ENCODE results near the gene HSD17B8.

HSD17B8 gene

DNA sequence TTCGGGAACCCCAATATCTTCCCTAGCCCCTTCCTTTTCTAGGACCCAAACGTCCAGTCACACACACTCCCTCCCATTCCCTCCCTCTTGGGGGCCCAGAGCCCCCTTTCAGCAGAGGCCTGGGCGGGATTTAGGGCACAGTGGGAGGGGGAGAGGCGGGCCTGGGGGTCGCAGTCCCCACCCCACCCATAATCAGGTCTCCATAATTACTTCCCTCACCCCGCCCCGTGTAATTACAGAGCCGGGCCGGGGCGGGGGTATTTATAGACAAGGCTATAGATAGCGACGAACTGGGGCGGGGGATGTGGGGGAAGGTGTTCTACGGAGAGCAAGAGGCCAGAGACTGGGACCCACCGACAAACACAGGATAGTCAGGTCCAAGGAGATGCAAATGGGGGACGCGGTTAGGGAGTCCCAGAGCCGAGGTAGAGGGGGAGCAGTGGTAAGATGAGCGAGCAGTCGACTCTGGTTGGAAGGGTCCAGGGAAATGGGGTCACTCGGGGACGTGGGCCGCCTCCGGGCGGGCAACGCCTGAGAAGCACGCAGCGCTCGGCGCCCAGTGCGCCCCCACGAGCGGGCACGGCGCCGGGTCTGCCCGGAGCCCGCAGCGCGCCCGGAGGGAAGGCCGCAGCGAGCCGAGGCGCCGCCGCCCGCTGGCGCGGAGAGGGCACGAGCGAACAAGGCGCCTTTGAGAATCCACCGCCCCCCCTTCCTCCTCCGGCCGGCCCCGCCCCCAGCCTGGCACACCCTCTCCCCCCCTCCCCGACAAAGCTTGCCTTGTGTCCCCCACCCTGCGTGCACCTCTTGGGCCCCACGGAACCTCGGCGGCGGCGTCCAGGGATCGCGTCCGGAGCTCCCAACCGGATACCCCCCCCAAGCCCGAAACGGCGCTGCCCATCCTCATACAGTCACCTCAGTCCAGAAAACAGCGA lies 11.5 kb upstream of the HSD17B8 start:
- peak in 1 of 4 experiments; percentile 43 for DNase-seq

GRCh38 chr6:33193619-33194018 lies 10.8 kb upstream of the HSD17B8 start:
- DNase-seq, result no peak

DNA sequence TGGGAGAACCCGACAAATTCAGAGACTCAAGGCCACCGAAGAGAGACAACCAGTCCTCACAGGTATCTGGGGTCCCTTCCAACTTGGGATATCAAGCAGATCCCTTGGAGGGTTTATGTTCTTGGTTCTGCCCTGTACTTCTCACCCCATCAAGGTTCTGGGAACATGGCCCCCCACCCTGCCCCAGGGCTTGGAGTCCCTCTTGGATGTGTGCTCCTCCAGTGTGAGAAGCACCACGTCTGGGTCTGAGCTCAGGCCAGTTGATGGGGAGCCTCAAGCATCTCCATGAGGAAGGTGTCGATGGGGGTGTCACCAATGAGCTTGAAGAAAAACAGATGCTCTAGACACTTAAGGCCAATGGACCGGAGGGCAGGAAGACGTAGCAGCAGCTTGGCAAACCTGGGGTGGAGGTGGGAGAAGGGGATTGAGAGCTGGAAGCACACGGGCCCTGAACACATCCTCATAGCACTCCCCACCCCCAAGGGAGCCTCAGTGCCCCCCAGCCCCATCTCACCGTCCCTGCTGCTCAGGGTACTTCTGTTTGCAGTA lies 9.9 kb upstream of the HSD17B8 start:
- DNase-seq, result no peak

DNA sequence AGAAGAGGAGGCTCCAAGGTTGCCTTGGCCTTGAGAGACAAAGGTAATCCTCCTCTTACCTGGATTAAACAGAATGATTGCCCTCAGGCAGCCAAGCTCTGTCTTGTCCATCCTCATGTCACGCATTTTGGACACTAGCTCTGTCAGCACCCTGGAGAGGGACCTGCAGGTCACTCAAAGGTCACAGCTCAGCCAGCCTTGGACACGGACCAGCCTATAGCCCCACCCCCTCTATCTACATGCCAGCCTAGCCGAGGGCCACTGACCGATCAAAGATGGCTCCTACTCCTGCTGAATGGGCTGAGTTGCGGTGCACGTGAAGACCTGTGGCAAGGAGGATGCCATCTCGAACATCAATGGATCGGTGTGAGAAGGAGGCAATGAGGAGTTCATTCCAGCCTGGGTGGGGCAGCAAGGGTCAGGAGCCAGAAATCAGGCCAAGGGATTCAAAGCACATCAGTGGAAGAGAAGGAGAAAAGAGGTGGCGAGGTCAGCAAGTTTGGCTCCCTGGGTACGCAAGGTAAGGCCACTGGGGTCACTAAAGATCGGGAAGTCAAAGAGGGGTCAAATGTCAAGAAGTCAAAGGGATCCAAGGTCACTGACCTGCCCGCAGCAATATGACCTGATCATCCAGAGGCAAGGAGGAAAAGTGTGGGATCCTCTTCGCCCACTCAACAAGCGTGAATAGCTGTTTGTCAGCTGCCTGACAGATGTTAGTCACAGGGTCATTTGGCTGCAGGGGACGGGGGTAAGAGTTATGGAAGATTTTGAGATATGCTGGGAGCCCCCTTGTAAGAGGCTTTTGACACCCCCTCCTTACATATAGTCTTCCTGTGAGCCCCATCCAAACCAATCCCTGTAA lies 8.9 kb upstream of the HSD17B8 start:
- DNase-seq, result no peak

DNA sequence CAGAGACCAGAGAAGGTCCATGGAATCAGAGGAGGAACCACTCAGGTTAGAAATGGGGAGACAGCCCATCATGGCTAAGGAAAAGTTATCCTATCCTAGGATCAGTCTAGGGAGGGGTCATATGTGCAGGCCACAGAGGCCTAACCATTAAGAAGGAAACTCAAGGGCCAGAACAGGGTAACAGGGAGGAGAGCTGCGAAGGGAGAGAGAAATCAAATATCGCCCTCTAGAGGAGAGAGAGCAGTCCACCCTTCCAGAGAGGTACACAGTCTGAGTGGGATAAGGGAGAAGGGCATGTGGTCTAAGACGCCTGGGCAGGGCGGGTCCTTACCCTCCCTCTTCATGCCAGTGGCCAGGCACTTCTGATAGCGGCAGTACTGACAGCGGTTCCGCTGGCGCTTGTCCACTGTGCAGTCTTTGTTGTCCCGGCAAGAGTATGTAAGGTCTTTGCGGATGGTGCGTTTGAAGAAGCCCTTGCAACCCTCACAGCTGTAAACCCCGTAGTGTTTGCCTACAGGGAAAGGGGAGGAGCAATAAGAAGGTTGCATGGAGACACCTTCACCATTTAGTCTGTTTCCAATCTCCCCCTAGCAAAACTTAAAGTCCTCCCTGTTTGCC lies 6.9 kb upstream of the HSD17B8 start:
- DNase-seq, result no peak

- no peak for DNase-seq
Observed at GRCh38 chr6:33198159-33198852, 6.1 kb upstream of the HSD17B8 start.

- DNase-seq, result no peak
Observed at GRCh38 chr6:33198853-33199436, 5.5 kb upstream of the HSD17B8 start.

GRCh38 chr6:33199687-33200218 lies 4.7 kb upstream of the HSD17B8 start:
- peak; percentile 49 to 67 (median 54) for DNase-seq

DNA sequence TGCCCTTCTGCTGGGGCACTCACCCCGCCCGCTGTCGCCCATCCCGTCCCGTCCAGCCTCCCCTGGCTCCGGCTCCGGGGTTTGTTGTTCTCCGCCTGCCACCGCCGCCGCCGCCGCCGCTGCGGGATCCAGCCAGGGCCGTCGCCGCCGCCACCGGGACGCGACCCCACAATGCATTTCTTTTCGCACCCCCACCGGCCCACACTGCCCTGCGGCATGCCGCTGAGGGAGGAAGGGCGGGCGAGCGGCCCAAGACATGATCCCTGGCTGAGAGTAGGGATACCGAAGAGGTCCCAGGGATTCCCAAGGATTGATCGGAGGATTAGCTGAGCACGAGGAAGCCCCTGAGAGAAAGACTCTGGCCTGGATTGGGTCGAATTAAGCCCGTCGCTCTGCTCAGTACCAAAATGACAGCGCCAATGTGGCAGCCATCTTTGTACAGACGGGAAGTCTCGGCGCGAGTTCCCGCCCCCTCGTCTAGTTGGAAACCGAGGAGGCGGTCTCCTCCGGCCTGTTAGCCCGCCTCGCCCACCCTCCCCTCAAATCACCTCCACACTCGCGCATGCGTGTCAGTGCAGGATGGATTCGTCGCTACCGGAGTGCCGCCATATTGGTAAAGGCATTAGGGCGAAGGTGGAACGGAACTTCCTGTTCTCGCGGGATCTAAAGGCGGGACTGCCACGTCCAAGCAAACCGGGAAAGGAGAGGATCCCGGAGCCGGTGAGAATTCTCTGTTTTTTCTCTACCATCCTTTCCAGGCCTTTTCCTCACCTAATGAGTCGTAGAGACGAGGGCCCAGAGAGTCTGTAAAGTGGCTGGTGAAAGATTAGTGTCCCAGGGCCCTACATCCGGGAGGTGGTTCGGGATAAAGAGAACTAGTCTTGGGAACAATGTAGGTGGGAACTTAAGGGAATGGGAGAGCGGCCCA lies 4.0 kb upstream of the HSD17B8 start, which contains the start of the genes RXRB and SLC39A7:
RXRB (minus strand) TSS at position 447 of the 928 bp plus-strand sequence; CDS start at position 258, 189 bp downstream.
SLC39A7 (plus strand) TSS at position 649 of the 928 bp plus-strand sequence. CDS start 379 bp downstream, outside the sequence.
- peak; percentile 96 to 98 (median 97) for DNase-seq

GRCh38 chr6:33201147-33201545 lies 3.3 kb upstream of the HSD17B8 start:
- no peak for DNase-seq

DNA sequence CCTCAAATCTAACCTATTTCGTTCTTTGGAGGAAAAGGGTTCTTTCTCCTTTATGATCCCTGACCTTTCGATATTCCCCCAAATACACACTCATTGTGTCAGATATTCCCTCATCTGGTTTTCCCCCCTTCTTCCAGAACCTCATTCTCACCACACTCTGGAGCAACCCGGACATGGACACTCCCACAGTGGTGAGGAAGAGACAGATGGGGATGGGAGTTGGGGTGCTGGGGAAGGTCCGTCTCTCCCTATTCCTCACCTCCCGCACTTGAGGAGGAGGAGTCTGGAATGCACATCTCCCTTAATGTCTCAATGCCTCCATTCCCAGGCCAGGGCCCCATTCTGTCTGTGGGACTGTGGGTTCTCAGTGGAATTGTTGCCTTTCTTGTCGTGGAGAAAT lies 2.5 kb upstream of the HSD17B8 start:
- no peak for DNase-seq

- DNase-seq, result no peak
Observed at GRCh38 chr6:33202799-33203198, 1.7 kb upstream of the HSD17B8 start.

GRCh38 chr6:33203443-33204164 lies 851 bp upstream of the HSD17B8 start:
- DNase-seq, result no peak

DNA sequence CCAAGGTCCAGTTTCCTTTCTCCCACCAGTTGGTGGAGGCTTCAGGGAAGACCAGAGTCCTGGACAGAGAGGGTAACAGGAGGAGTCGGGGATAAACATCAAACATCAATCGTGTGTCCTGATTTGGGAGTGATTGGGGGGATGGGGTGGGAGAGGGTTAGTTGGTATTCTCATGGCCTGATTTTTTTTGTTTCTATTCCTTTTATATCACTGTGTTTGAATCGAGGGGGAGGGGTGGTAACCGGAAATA lies 365 bp upstream of the HSD17B8 start:
- no peak for DNase-seq

DNA sequence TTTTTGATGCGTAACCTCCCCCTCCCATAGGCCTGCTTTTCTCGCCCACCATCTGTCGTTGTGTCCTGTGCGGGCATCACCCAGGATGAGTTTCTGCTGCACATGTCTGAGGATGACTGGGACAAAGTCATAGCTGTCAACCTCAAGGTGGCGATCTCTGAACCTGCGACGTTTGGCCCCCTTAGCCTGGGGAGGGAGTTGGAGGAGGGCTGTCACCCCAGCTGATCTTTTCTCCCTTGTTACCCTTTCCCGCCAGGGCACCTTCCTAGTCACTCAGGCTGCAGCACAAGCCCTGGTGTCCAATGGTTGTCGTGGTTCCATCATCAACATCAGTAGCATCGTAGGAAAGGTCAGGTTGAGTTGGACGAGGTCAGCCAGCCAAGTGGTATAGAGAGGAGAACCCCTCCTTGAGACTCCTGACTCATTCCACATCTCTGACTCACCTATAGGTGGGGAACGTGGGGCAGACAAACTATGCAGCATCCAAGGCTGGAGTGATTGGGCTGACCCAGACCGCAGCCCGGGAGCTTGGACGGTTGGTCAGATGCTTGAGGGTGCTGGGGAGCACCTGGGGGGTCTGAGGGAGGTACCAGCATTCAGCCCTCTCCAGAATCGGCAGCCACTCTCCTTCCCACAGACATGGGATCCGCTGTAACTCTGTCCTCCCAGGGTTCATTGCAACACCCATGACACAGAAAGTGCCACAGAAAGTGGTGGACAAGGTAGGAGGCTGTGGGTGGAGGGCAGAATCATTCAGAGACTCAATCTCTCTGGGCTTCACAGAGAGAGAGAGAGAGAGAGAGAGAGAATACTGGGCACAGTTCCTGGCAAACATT lies 954 bp downstream of the HSD17B8 start:
- DNase-seq, result no peak

GRCh38 chr6:33206027-33206863 lies 1.8 kb downstream of the HSD17B8 start:
- no peak for DNase-seq

DNA sequence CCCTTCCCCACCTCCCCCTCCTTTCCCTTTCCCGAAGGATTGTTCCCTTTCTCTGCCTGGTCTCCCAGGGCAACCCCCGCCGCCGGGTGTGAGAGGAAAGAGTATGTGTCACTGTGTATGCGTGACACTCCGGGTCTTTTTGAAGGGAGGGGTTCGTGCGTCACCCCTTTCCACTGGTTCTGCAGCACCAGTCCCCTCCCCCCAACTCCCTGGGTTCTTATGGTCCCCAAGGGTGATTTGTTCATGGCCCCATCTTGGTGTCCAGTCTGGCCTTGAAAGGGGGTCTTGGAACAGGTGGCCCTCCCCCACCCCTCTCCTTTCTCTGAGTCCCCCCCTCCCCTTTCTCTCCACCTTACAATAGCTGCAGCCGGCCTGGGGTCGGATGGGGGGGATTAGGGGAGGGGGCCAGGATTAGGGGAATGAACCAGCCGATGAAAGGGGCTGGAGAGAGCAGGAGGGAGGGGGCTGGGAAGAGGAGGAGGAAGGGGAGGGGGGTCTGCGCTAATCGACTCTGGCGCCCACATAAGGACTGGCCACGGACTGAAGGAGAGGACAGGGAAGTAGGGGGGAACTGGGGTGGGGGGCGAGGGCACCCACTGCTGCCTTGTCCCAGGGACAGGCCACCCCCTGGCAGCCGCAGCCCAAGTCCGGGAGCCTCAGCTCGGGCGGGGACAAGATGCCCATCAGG lies 2.6 kb downstream of the HSD17B8 start:
- no peak for DNase-seq
